A549 treated with GW870086 at 1 μM for 4 hours (cell line): Measurements from ENCODE around the gene DCTN1. TPM values are rescaled to one million over a fixed set of nuclear protein-coding genes. Genes with fewer than 3 reads are reported as not detected.

Source experiments
- total RNA-seq: library from RNA; stranded (reverse); fragments of 200-300 nt; extraction: Qiagen RNA extraction; gene quantifications from 5 replicates; pipeline ENCODE4 v1.2.3, GENCODE V29; 2022; ENCODE audit warnings: low read depth

Gene DCTN1
- 107 to 153 TPM (median 145 TPM) in 5 replicates for total RNA-seq

GRCh38 chr2:74379851-74380789 is at the start of gene DCTN1:
DCTN1 (minus strand) TSS chr2:74380311; CDS start chr2:74380037, 274 bp downstream.

DNA sequence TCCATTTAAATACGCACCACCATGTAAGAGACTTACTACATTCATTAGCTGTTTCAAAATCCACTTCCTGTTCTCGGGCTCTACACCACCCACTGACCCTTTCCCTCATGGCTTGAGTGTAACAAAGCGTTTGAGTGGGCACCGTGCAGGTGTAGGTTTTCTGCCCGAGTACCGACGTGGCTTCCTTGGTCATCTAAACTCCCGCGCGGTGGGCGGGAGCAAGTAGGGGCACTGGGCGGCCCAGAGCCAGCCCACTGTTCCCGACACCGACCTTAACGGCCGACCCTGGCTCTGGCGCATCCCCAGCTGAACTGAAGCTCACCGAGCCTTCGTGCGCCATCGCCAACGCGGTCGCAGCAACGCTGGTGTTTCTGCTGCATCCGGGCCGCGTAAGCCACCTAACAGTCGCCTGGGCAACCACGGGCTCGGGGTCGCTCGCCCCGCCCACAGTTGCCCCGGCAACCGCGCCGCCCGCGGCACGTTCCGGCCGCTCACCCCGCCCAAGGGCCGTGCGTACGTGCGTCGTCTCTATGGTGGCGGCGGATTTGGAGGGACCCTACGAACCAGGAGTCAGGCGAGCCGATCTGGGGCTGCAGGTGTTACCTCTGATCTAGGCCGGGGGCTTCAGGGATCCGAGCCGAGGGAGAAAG is 41.2 kb upstream of the DCTN1 start, which contains the start of the genes C2orf81 and WDR54:
Gene C2orf81, minus strand, starts transcription at position 399 of the 650 bp plus-strand sequence. Its CDS starts 59 bp downstream, at position 340.
Gene WDR54, plus strand, starts transcription at position 510 of the 650 bp plus-strand sequence. CDS start 424 bp downstream, outside the sequence.

DNA sequence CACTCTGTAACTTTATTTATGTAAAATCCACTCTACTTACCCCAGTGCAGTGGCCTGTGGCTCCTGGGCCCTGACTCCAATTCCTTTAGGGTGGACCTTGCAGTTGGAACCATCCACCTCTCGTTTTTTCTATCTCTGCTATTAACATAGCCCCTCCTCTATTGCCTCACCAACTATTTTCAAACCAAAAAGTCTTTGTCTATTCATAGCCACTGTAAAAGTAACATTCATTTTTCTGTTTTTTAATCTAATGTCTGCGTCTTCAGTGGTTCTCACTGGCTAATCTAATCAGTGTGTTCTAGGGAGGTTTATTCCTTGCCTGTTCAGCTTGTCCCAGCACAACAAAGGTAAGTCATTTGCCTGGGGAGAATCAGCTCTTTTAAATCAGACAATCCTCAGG is 36.8 kb downstream of the DCTN1 start, which contains the start of gene SLC4A5:
Gene SLC4A5, minus strand, starts transcription at position 101 of the 400 bp plus-strand sequence. CDS start 28,393 bp downstream, outside the sequence.

Other genes starting within 250 kb of the DCTN1 start
- gene BOLA3, start 232.4 kb downstream of the DCTN1 start, total RNA-seq = 128 to 155 TPM (median 132 TPM) in 5 replicates
- 67.3 to 91.6 TPM (median 83.7 TPM) in 5 replicates for gene MOB1A, start 201.4 kb downstream of the DCTN1 start, total RNA-seq
- gene MTHFD2, start 181.7 kb downstream of the DCTN1 start, total RNA-seq = 150 to 157 TPM (median 153 TPM) in 5 replicates
- 0.11 to 0.47 TPM (median 0.20 TPM) in 5 replicates for gene SLC4A5, start 36.9 kb downstream of the DCTN1 start, total RNA-seq
- gene C2orf81, start 41.3 kb upstream of the DCTN1 start, total RNA-seq = 2.2 to 4.1 TPM (median 3.2 TPM) in 5 replicates
- 77.2 to 90.3 TPM (median 87.1 TPM) in 5 replicates for gene WDR54, start 41.4 kb upstream of the DCTN1 start, total RNA-seq
- gene RTKN, start 61.6 kb upstream of the DCTN1 start, total RNA-seq = 18.8 to 25.6 TPM (median 24.2 TPM) in 5 replicates
- 35.2 to 52.1 TPM (median 48.0 TPM) in 5 replicates for gene INO80B, start 74.8 kb upstream of the DCTN1 start, total RNA-seq
- 46.5 to 84.4 TPM (median 78.3 TPM) in 5 replicates for gene WBP1, start 78.1 kb upstream of the DCTN1 start, total RNA-seq
- 42.0 to 54.4 TPM (median 51.5 TPM) in 5 replicates for gene MOGS, start 85.1 kb upstream of the DCTN1 start, total RNA-seq
- gene MRPL53, start 92.4 kb upstream of the DCTN1 start, total RNA-seq = 112 to 151 TPM (median 135 TPM) in 5 replicates
- 11.7 to 14.4 TPM (median 13.1 TPM) in 5 replicates for gene CCDC142, start 102.7 kb upstream of the DCTN1 start, total RNA-seq
- gene TTC31, start 102.8 kb upstream of the DCTN1 start, total RNA-seq = 13.3 to 18.3 TPM (median 16.5 TPM) in 5 replicates
- 1.8 to 4.3 TPM (median 3.0 TPM) in 5 replicates for gene LBX2, start 119.3 kb upstream of the DCTN1 start, total RNA-seq
- 29.9 to 37.9 TPM (median 34.5 TPM) in 5 replicates for gene PCGF1, start 127.4 kb upstream of the DCTN1 start, total RNA-seq
- gene TLX2, start 134.1 kb upstream of the DCTN1 start, total RNA-seq = 0.19 to 0.36 TPM (median 0.28 TPM) in 5 replicates
- gene DQX1, start 145.9 kb upstream of the DCTN1 start, total RNA-seq = 0.05 to 0.42 TPM (median 0.08 TPM) in 4 of 5 replicates, not detected in the other
- gene AUP1, start 149.4 kb upstream of the DCTN1 start, total RNA-seq = 191 to 256 TPM (median 237 TPM) in 5 replicates
- gene HTRA2, start 149.6 kb upstream of the DCTN1 start, total RNA-seq = 31.9 to 41.6 TPM (median 37.7 TPM) in 5 replicates
- 0.21 to 0.64 TPM (median 0.37 TPM) in 5 replicates for gene LOXL3, start 173.6 kb upstream of the DCTN1 start, total RNA-seq
- gene DOK1, start 174.4 kb upstream of the DCTN1 start, total RNA-seq = 3.6 to 5.5 TPM (median 4.1 TPM) in 5 replicates